ENCODE measurements around the gene OR2D2.

- no peak for TF ChIP-seq EZH2 (IDR thresholded peaks at IDR 0.05; ENCODE audit: borderline replicate concordance, low read depth, low read length, severe bottlenecking)
- TF ChIP-seq, protein P1, sequence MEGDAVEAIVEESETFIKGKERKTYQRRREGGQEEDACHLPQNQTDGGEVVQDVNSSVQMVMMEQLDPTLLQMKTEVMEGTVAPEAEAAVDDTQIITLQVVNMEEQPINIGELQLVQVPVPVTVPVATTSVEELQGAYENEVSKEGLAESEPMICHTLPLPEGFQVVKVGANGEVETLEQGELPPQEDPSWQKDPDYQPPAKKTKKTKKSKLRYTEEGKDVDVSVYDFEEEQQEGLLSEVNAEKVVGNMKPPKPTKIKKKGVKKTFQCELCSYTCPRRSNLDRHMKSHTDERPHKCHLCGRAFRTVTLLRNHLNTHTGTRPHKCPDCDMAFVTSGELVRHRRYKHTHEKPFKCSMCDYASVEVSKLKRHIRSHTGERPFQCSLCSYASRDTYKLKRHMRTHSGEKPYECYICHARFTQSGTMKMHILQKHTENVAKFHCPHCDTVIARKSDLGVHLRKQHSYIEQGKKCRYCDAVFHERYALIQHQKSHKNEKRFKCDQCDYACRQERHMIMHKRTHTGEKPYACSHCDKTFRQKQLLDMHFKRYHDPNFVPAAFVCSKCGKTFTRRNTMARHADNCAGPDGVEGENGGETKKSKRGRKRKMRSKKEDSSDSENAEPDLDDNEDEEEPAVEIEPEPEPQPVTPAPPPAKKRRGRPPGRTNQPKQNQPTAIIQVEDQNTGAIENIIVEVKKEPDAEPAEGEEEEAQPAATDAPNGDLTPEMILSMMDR (IDR thresholded peaks at IDR 0.05; ENCODE audit: borderline replicate concordance, extremely low read depth, low read length, poor library complexity, severe bottlenecking): no peak
Observed at GRCh38 chr11:6925007-6925577, 32.8 kb upstream of the OR2D2 start.
